ENCODE results near the gene ARRDC3. TPM values are rescaled to one million over a fixed set of nuclear protein-coding genes. Genes with fewer than 3 reads are reported as not detected.

Gene ARRDC3
- total and polyA plus RNA-seq, 9 of the 15 experiments (the other 6 are each of a cell fraction or from before 2014, with no cell fraction given) = 15.3 to 58.1 (median 39.4) TPM

- intact Hi-C loops (cut with micrococcal nuclease) (no loop called here), in situ Hi-C loops (cut with MboI) (no loop called here)
- ChIA-PET CTCF (ENCODE audit: low intra/inter-chr PET ratio) (no interaction called here), POLR2A (interaction anchor here (1.0 to 7.4 kb wide), 3 partner anchors 8 to 12 kb away, joined by 3 to 47 read pairs (median 4); partner anchors contain the start of gene ARRDC3)
- 71% methylated on average over 1 of the region's 1 CpG for WGBS (ENCODE audit: insufficient coverage, low coverage, missing lambda C conversion rate)
- Histone ChIP-seq H3K4me1 (replicated peaks in 1 of 2; ENCODE audit: control insufficient read depth in 2 of 2, insufficient read depth in 2 of 2, low read length in 2 of 2) (no peaks in the 10 kb centered on the region; a peak in 1 of 5 replicates), H4K20me1 (replicated peaks; ENCODE audit: control insufficient read depth, insufficient read depth, low read length) (peaks cover 12% of the 10 kb centered on the region; the same call in 1 of the 2 replicates), H3K9me1 (ENCODE audit: control insufficient read depth, insufficient read depth, low read length) (no peaks in the 10 kb centered on the region), H3K9ac (ENCODE audit: insufficient read depth in 1 of 2, low read depth in 2 of 2, low read length in 2 of 2) (no peak overlapping the region), H2AFZ (ENCODE audit: low read depth, low read length) (no peak overlapping the region), H3K36me3 (ENCODE audit: control insufficient read depth, insufficient read depth, low read length) (peaks cover 100% of the 10 kb centered on the region), H3K79me2 (ENCODE audit: control insufficient read depth, insufficient read depth, low read length) (peaks cover 75% of the 10 kb centered on the region), H3K4me2 (ENCODE audit: insufficient read depth, low read length) (no peak overlapping the region), H3K27ac (ENCODE audit: extremely low read depth, low read depth, low read length) (no peak overlapping the region), H3K27me3 (ENCODE audit: control insufficient read depth in 2 of 2, insufficient read depth in 2 of 2, low read length in 2 of 2) (no peaks in the 10 kb centered on the region), H3K4me3 (no peak overlapping the region), H3K9me3 (replicated peaks; ENCODE audit: control insufficient read depth, insufficient read depth, low read depth, low read length) (no peaks in the 10 kb centered on the region)
- FAIRE-seq = no peak
- no TSS peak for BruUV-seq (replicated peaks)
- DNase-seq (ENCODE audit: extremely low read depth in 1 of 4, low spot score in 3 of 4) = no peak
- TF ChIP-seq RBFOX2 (IDR thresholded peaks at IDR 0.05; ENCODE audit: low read depth, low read length) (peak; percentile 8; the same call in 1 of the 2 replicates), PURB (CRISPR knock-in tag; IDR thresholded peaks at IDR 0.05; ENCODE audit: low read depth) (no peak)
- ATAC-seq = no peak
Measured at GRCh38 chr5:91373006-91373405, 10.1 kb downstream of the ARRDC3 start.

GRCh38 chr5:91369480-91369879, 13.6 kb downstream of the ARRDC3 start:
- Histone ChIP-seq H4K20me1 (replicated peaks; ENCODE audit: control insufficient read depth, insufficient read depth, low read length) (peaks cover 12% of the 10 kb centered on the region; the same call in 1 of the 2 replicates), H2AFZ (ENCODE audit: low read depth, low read length) (no peak overlapping the region), H3K4me2 (ENCODE audit: insufficient read depth, low read length) (no peak overlapping the region), H3K79me2 (ENCODE audit: control insufficient read depth, insufficient read depth, low read length) (peaks cover 40% of the 10 kb centered on the region), H3K27me3 (ENCODE audit: control insufficient read depth in 2 of 2, insufficient read depth in 2 of 2, low read length in 2 of 2) (no peaks in the 10 kb centered on the region), H3K36me3 (ENCODE audit: control insufficient read depth, insufficient read depth, low read length) (peaks cover 67% of the 10 kb centered on the region), H3K9ac (ENCODE audit: insufficient read depth in 1 of 2, low read depth in 2 of 2, low read length in 2 of 2) (no peak overlapping the region), H3K9me3 (replicated peaks; ENCODE audit: control insufficient read depth, insufficient read depth, low read depth, low read length) (no peaks in the 10 kb centered on the region), H3K9me1 (ENCODE audit: control insufficient read depth, insufficient read depth, low read length) (no peaks in the 10 kb centered on the region), H3K4me3 (no peak overlapping the region), H3K27ac (ENCODE audit: extremely low read depth, low read depth, low read length) (no peak overlapping the region), H3K4me1 (replicated peaks in 1 of 2; ENCODE audit: control insufficient read depth in 2 of 2, insufficient read depth in 2 of 2, low read length in 2 of 2) (no peaks in the 10 kb centered on the region)
- intact Hi-C loops (cut with micrococcal nuclease) (no loop called here), in situ Hi-C loops (cut with MboI) (no loop called here)
- POLR2A ChIA-PET = interaction anchor here (0.7 to 7.4 kb wide), 14 partner anchors 9 to 187 kb away, joined by 3 to 47 read pairs (median 3); partner anchors contain the start of gene ARRDC3
- DNase-seq (ENCODE audit: extremely low read depth in 1 of 4, low spot score in 3 of 4) (no peak), ATAC-seq (no peak), FAIRE-seq (no peak)
- CTCF ChIA-PET (ENCODE audit: low intra/inter-chr PET ratio) = no interaction called here
- 88% methylated on average over 1 of the region's 1 CpG for WGBS (ENCODE audit: insufficient coverage, low coverage, missing lambda C conversion rate)
- TF ChIP-seq PML (IDR thresholded peaks at IDR 0.05; ENCODE audit: low read length) (peak; percentile 53; the same call in 1 of the 2 replicates), TEAD4 (IDR thresholded peaks at IDR 0.05; ENCODE audit: low read length) (peak; percentile 18; the same call in 1 of the 2 replicates), TEAD4 (CRISPR knock-in tag; IDR thresholded peaks at IDR 0.05; ENCODE audit: borderline replicate concordance) (no peak), CEBPB (tag; IDR thresholded peaks at IDR 0.05) (peak; percentile 66; the same call in 1 of the 2 replicates), CEBPG (CRISPR knock-in tag; IDR thresholded peaks at IDR 0.05) (no peak), CEBPG (tag; conservative IDR thresholded peaks at IDR 0.05 in 1 of 2, IDR thresholded peaks at IDR 0.05 in 1 of 2) (peak in 1 of 2 experiments; percentile 63; a peak in 2 of 4 replicates), ZBTB33 (CRISPR knock-in tag; IDR thresholded peaks at IDR 0.05) (no peak), BCLAF1 (IDR thresholded peaks at IDR 0.05; ENCODE audit: borderline replicate concordance in 1 of 2, control insufficient read depth in 1 of 2, low read depth in 2 of 2, low read length in 1 of 2) (peak in 1 of 2 experiments; percentile 6; a peak in 1 of 4 replicates)
- BruUV-seq (replicated peaks) = no TSS peak
